NCI-H69 (cell line): ENCODE results near the gene SCYL2.

Experiments used
- DNase-seq: peaks from one replicate; lab custom pipeline; 2025; lab: John Stamatoyannopoulos, UW

The SCYL2 gene

DNA sequence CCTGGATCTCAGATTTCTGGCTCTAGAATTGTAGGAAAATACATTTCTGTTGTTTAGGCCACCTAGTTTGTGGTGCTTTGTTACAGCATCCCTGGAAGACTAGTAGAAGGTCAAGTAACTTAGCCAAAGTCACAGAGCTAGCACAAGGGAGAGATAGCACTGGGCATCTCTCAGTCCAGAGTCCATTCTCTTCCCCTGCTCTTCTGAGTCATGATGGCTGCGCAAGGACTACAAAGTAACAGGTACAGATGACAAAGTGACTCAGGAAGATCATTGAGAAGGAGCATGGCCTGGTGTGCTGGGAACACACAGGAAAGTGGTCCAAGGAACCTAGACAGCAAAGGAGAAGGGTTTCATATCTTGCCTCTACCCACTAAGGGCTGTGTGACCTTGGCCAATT lies 109.2 kb downstream of the SCYL2 start:
- no peak for DNase-seq

GRCh38 chr12:100381379-100381778 lies 114.4 kb downstream of the SCYL2 start:
- DNase-seq, result no peak

- DNase-seq, result no peak
These were observed 115.4 kb downstream of the SCYL2 start for GRCh38 chr12:100382338-100382737.

GRCh38 chr12:100383586-100384558 lies 116.9 kb downstream of the SCYL2 start:
- no peak for DNase-seq

- DNase-seq, result no peak
These were observed 117.6 kb downstream of the SCYL2 start for GRCh38 chr12:100384559-100384935.

DNA sequence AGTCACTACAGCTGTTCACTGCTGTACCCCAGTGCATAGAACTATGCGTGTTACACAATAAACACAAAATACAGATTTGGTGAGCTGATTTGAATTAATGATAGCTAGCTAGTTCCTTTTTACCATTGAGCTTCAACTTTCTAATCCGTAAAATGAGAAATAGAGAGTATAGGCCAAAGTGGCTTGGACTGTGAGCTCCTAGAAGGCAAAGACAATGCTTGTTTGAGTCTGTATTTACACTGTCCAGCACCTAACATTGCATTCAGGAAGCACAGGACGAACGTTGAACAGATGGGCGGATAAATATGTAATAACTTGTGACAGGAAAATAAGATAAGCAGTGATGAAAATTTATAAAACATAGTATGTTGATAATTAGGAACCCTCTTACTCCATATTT lies 121.4 kb downstream of the SCYL2 start:
- no peak for DNase-seq
